Adrenal gland (tissue), 12 donors: Measurements from ENCODE around the gene BRAF. TPM values are rescaled to one million over a fixed set of nuclear protein-coding genes. Genes with fewer than 3 reads are reported as not detected.

Experiments
- DNase-seq, 7 donors: peaks; one replicate each; pipeline ENCODE4 v3.0.0-alpha.2; 2019 to 2020
- H3K27ac ChIP-seq, 5 donors: fragments of 200-600 bp; sonication (generic) in 4 of 5; 1 replicate in 3 of 5; 2 replicates in 2 of 5; pipeline versions ENCODE4 v1.5.1 to v1.8.0; 2016 to 2020; ENCODE audit warnings: mild to moderate bottlenecking in 1 of 5
- H3K27me3 ChIP-seq: fragments of 200-600 bp; 2 replicates; pipeline ENCODE4 v1.8.0; 2021
- H3K36me3 ChIP-seq, 2 donors: fragments of 200-600 bp; replicated peaks in 1 of 2; 1 replicate in 1 of 2; 2 replicates in 1 of 2; pipeline versions ENCODE4 v1.5.1 to v1.8.0; 2018 to 2022
- H3K4me1 ChIP-seq, 2 donors: fragments of 200-600 bp; replicated peaks in 1 of 2; 1 replicate in 1 of 2; 2 replicates in 1 of 2; pipeline versions ENCODE4 v1.5.1 to v1.8.0; 2018 to 2021
- H3K4me3 ChIP-seq, 4 donors: fragments of 200-600 bp; sonication (generic) in 3 of 4; one replicate each; pipeline ENCODE4 v1.5.1; 2016 to 2018
- H3K9me3 ChIP-seq, 3 donors: fragments of 200-600 bp; sonication (generic) in 1 of 3; replicated peaks in 1 of 3; 1 replicate in 2 of 3; 2 replicates in 1 of 3; pipeline versions ENCODE4 v1.5.1 to v1.8.0; 2016 to 2021
- POLR2A ChIP-seq, 2 donors: fragments of 450-650 bp; IDR thresholded peaks; one replicate each; pipeline ENCODE4 v1.6.1; 2017; ENCODE audit warnings: antibody characterized with exemption in 2 of 2, mild to moderate bottlenecking in 2 of 2, moderate library complexity in 1 of 2
- WGBS, 4 donors: extraction: QIAGEN DNeasy Blood & Tissue Kit in 2 of 4; methylation state at CpG; one replicate each; pipeline versions ENCODE4 v1.1.5 to v1.1.7; 2013 to 2017; 5-methylcytosine and 5-hydroxymethylcytosine counted together
- intact Hi-C, 2 donors: fragments of 100-400 bp; cut with DNase I; formaldehyde crosslinking; loops; one replicate each; pipeline versions ENCODE4 v1.14.1 to v1.15.0; 2022 to 2023
- polyA plus RNA-seq, 3 donors: library from polyadenylated mRNA; stranded (reverse); fragments of 200-250 nt in 2 of 3; fragments of 350-450 nt in 1 of 3; fragmentation: Illumina TruSeq in 1 of 3; extraction: RNeasy Lipid Tissue Mini Kit (QIAGEN cat#74804) in 1 of 3; gene quantifications; one replicate each; pipeline ENCODE4 v1.2.3, GENCODE V29; 2013 to 2014
- total RNA-seq, 9 donors: library from RNA; depleted of rRNA in 4 of 9; stranded (reverse); fragments of >200 nt in 4 of 9; fragments of 120-200 nt in 1 of 9; fragmentation: NEBNext Ultra II Directional in 1 of 9; extraction: Animal tissue kit (Norgen Biotek cat#: 25700) in 1 of 9; gene quantifications; one replicate each; pipeline versions ENCODE4 v1.1.0 to v1.2.4, GENCODE V29; 2013 to 2023
- TF ChIP-seq, protein P1 (sequence below), 6 experiments: fragments of 450-650 bp in 4 of 6; fragments of 200-600 bp in 2 of 6; sonication (generic) in 1 of 6; IDR thresholded peaks; 1 replicate in 5 of 6; 2 replicates in 1 of 6; pipeline versions ENCODE4 v1.5.1 to v1.8.0; 2016 to 2021; ENCODE audit warnings: antibody characterized with exemption in 6 of 6, mild to moderate bottlenecking in 2 of 6, moderate library complexity in 1 of 6
- donor health status: healthy with polysubstance abuse.
- donor health status: Bipolar disorder and iron deficiency.
- donor health status: DM: yes; HTN: yes; CAD: no.
- donor health status: DM: no; HTN: no; CAD: no.
- donor health status: DM: no; HTN: no; CAD: no.
- donor health status: DM: yes; HTN: yes; CAD: no.

BRAF gene
- total and polyA plus RNA-seq, 12 donors: 5.0 to 50.3 (median 25.5) TPM

DNA sequence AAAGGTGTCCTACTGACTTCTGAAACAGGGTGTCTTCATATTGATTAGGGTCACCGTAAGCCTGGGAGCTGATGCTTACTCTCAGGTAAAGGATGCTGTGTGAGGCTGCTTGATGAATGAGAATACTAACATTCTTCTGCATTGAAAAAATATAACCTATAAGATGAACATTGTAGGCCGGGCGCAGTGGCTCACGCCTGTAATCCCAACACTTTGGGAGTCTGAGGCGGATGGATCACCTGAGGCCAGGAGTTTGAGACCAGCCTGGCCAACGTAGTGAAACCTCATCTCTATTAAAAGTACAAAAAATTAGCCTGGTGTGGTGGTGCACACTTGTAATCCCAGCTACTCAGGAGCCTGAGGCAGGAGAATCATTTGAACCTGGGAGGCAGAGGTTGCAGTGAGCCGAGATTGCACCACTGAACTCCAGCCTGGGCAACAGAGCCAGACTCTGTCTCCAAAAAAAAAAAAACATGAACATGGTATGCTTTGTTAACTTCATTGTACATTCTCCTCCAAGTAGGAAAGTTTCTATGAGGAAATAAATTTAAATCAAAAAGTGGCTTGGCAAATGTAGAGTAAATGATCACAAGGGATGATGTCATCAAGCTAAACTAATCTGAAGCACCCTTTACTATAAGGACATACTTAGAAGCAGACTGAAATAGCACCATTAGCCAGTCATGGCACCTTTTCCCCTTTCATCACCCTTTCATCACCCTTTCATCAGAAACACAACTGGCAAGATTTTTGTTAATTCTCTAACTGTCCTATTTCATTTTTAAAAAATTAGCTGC, 1.5 kb upstream of the BRAF start:
- H3K27ac ChIP-seq: no peak overlapping the region
- H3K4me3 ChIP-seq: no peak overlapping the region
- H3K36me3 ChIP-seq: no peaks in the 10 kb centered on the region
- H3K4me1 ChIP-seq: peaks cover 8 to 20% of the 10 kb centered on the region in 2 donors
- TF ChIP-seq POLR2A (IDR thresholded peaks at IDR 0.05): no peak
- TF ChIP-seq, protein P1, sequence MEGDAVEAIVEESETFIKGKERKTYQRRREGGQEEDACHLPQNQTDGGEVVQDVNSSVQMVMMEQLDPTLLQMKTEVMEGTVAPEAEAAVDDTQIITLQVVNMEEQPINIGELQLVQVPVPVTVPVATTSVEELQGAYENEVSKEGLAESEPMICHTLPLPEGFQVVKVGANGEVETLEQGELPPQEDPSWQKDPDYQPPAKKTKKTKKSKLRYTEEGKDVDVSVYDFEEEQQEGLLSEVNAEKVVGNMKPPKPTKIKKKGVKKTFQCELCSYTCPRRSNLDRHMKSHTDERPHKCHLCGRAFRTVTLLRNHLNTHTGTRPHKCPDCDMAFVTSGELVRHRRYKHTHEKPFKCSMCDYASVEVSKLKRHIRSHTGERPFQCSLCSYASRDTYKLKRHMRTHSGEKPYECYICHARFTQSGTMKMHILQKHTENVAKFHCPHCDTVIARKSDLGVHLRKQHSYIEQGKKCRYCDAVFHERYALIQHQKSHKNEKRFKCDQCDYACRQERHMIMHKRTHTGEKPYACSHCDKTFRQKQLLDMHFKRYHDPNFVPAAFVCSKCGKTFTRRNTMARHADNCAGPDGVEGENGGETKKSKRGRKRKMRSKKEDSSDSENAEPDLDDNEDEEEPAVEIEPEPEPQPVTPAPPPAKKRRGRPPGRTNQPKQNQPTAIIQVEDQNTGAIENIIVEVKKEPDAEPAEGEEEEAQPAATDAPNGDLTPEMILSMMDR (IDR thresholded peaks at IDR 0.05): no peak
- no peaks in the 10 kb centered on the region for H3K9me3 ChIP-seq
- DNase-seq: peak in 1 of 7 donors; percentile 52
- H3K27me3 ChIP-seq: no peaks in the 10 kb centered on the region
- WGBS, 4 donors: 92 to 94% (median 93%) methylated on average over 7 of the region's 7 CpGs
- intact Hi-C loops: no loop called here

DNA sequence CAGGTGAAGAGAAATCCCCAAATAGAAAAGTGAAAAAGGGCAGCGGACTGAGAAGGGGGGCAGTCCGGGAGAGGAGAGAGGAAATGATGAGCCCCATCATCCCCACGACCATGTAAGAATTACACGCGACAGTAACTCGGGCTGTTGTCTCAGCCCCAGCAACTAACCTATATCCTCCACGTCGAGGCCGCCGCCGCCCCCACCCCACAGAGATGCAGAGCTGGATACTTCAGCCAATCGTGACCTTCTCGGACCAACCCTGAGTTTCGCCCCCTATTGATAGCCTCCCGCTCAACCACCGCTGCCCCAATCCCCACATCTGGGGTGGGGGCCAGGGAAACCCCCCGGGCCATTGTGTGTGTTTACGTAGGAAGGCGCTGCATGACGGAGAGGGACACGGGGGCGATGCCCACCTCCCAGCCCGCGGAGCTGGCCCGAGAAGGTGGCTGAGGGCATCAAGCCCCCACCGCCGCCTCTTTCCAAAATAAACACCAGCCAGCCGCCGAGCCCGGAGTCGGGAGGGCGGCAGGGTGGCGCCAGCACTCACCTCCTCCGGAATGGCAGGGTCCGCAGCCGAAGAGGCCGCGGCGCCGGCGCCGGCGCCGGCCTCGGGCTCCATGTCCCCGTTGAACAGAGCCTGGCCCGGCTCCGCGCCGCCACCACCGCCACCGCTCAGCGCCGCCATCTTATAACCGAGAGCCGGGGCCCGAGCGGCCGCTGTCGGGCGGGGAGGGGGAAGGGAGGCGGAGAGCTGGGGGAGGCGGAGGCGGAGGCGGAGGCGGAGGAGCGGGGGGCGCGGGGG, 509 bp downstream of the BRAF start:
- H3K4me3 ChIP-seq: peak overlapping the region; percentile 48 to 98 (median 89)
- peak; percentile 64 to 84 (median 77) for DNase-seq
- no peaks in the 10 kb centered on the region for H3K27me3 ChIP-seq
- intact Hi-C loops: no loop called here
- peaks cover 8 to 20% of the 10 kb centered on the region in 2 donors for H3K4me1 ChIP-seq
- peak; percentile 39 to 53 for TF ChIP-seq POLR2A (IDR thresholded peaks at IDR 0.05)
- TF ChIP-seq, protein P1 (IDR thresholded peaks at IDR 0.05): peak in 5 of 6 experiments; percentile 12 to 42 (median 24)
- no peaks in the 10 kb centered on the region for H3K9me3 ChIP-seq
- peak overlapping the region; percentile 84 to 99 (median 98) for H3K27ac ChIP-seq
- 0 to 2% (median 1%) methylated on average over 14 to 65 of the region's 69 CpGs for WGBS, 4 donors
- H3K36me3 ChIP-seq: no peaks in the 10 kb centered on the region

DNA sequence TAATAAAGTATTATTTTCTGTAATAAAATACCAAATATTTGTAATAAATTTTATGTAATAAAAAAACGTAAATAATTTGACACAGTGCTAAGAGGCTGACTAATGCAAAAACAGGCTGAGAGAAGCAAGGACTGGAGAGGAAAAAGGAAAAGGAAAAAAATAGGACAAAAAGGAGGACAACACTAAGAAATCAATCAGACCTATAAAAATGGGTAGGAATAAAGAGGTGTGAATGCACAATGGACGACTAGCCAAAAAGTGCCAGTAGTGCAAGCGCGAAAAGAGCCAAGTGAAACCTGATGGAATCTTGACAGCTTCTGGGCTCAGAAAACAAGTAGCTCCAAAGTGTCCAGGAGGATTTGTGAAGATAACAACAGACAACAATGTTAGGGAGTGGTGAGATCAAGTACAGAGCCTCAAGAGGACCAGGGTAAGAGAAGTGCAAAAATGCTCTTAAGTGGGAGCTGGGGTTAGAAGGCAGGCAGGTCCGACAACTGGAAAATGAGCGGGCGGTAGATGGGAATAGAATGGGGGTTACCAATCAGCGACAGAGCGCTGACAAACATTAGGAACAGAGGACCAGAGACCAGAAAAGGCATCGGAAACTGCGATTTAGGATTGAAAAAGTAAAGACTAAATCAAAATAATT, 1.2 kb downstream of the BRAF start:
- H3K27me3 ChIP-seq: no peaks in the 10 kb centered on the region
- H3K4me3 ChIP-seq: peak overlapping the region; percentile 48 to 98 (median 89)
- H3K36me3 ChIP-seq: no peaks in the 10 kb centered on the region
- H3K9me3 ChIP-seq: no peaks in the 10 kb centered on the region
- WGBS, 4 donors: 2 to 4% (median 2%) methylated on average over 11 of the region's 11 CpGs
- peak overlapping the region in 4 of 5 donors; percentile 89 to 99 (median 98) for H3K27ac ChIP-seq
- TF ChIP-seq, protein P1 (IDR thresholded peaks at IDR 0.05): no peak
- no peak for TF ChIP-seq POLR2A (IDR thresholded peaks at IDR 0.05)
- peaks cover 8 to 20% of the 10 kb centered on the region in 2 donors for H3K4me1 ChIP-seq
- intact Hi-C loops: no loop called here
- DNase-seq: peak in 2 of 7 donors; percentile 3 to 29
